Astrocyte (in vitro differentiated cells and primary cell): ENCODE data around the gene ARL6IP5. TPM values are rescaled to one million over a fixed set of nuclear protein-coding genes. Genes with fewer than 3 reads are reported as not detected.
A peak's percentile ranks its signal among the peaks of the same experiment; 100 is the strongest.

Source experiments
- DNase-seq: peaks from one replicate; pipeline ENCODE4 v3.0.0-alpha.2; 2010; ENCODE audit warnings: low read depth
- FAIRE-seq: peaks from 2 replicates; lab custom pipeline; 2011; peaks lifted over from hg19 to GRCh38; lab: Jason Lieb, UNC
- H2AFZ ChIP-seq: 2 replicates; pipeline ENCODE4 v1.6.0; 2012; ENCODE audit warnings: low read depth, low read length, inconsistent platforms
- H3K27ac ChIP-seq: 2 replicates; pipeline ENCODE4 v1.5.1; 2011; ENCODE audit warnings: low read depth, low read length, inconsistent platforms
- H3K27me3 ChIP-seq: 2 replicates; pipeline ENCODE4 v1.6.0; 2011; ENCODE audit warnings: low read length, inconsistent platforms; ENCODE audit not compliant: insufficient read depth
- H3K36me3 ChIP-seq: 2 replicates; pipeline ENCODE4 v1.5.1; 2011; ENCODE audit warnings: low read length, inconsistent platforms; ENCODE audit not compliant: insufficient read depth
- H3K4me1 ChIP-seq: 2 replicates; pipeline ENCODE4 v1.5.1; 2011; ENCODE audit warnings: low read length, inconsistent platforms; ENCODE audit not compliant: insufficient read depth
- H3K4me2 ChIP-seq: 2 replicates; pipeline ENCODE4 v1.6.0; 2012; ENCODE audit warnings: low read length, inconsistent platforms
- H3K4me3 ChIP-seq: 2 replicates; pipeline ENCODE4 v1.5.1; 2011; ENCODE audit warnings: low read depth, mild to moderate bottlenecking, low read length, inconsistent platforms; ENCODE audit not compliant: insufficient read depth
- H3K79me2 ChIP-seq: 2 replicates; pipeline ENCODE4 v1.6.0; 2012; ENCODE audit warnings: mild to moderate bottlenecking, low read length, inconsistent platforms; ENCODE audit not compliant: insufficient read depth
- H3K9ac ChIP-seq: 2 replicates; pipeline ENCODE4 v1.6.0; 2012; ENCODE audit warnings: mild to moderate bottlenecking, low read length, inconsistent platforms
- H3K9me3 ChIP-seq: 2 replicates; pipeline ENCODE4 v1.5.1; 2012; ENCODE audit warnings: low read depth, mild to moderate bottlenecking, low read length, inconsistent platforms; ENCODE audit not compliant: insufficient read depth
- H4K20me1 ChIP-seq: 2 replicates; pipeline ENCODE4 v1.6.0; 2012; ENCODE audit warnings: low read length, inconsistent platforms; ENCODE audit not compliant: insufficient read depth
- H3K27ac Mint-ChIP-seq: one replicate; pipeline ENCODE4 v1.8.0; 2021; ENCODE audit warnings: mild to moderate bottlenecking, mixed read lengths; ENCODE audit not compliant: unreplicated experiment
- H3K27me3 Mint-ChIP-seq: one replicate; pipeline ENCODE4 v1.8.0; 2021; ENCODE audit warnings: low read depth, mixed read lengths; ENCODE audit not compliant: unreplicated experiment
- H3K36me3 Mint-ChIP-seq: one replicate; pipeline ENCODE4 v1.8.0; 2021; ENCODE audit warnings: low read depth, mixed read lengths; ENCODE audit not compliant: unreplicated experiment
- H3K4me1 Mint-ChIP-seq: one replicate; pipeline ENCODE4 v1.8.0; 2021; ENCODE audit warnings: low read depth, mixed read lengths; ENCODE audit not compliant: unreplicated experiment
- H3K4me3 Mint-ChIP-seq: one replicate; pipeline ENCODE4 v1.8.0; 2021; ENCODE audit warnings: mild to moderate bottlenecking, moderate library complexity, mixed read lengths; ENCODE audit not compliant: unreplicated experiment
- H3K9me3 Mint-ChIP-seq: one replicate; pipeline ENCODE4 v1.8.0; 2021; ENCODE audit warnings: mild to moderate bottlenecking, mixed read lengths; ENCODE audit not compliant: unreplicated experiment
- EZH2 ChIP-seq: IDR thresholded peaks from 2 replicates; pipeline ENCODE4 v1.6.1; 2012; ENCODE audit warnings: mild to moderate bottlenecking, low read length, inconsistent platforms; ENCODE audit not compliant: insufficient read depth
- total RNA-seq: library from RNA; stranded (reverse); gene quantifications from 2 replicates; pipeline ENCODE4 v1.2.1, GENCODE V29; 2021
- TF ChIP-seq, protein P1 (sequence below): IDR thresholded peaks from 2 replicates; pipeline ENCODE4 v1.5.1; 2011; ENCODE audit warnings: low read depth, mild to moderate bottlenecking, inconsistent platforms, low read length, moderate library complexity; ENCODE audit not compliant: insufficient read depth

Gene ARL6IP5
- total RNA-seq, 1 donor from 2014 or later: 160 TPM

DNA sequence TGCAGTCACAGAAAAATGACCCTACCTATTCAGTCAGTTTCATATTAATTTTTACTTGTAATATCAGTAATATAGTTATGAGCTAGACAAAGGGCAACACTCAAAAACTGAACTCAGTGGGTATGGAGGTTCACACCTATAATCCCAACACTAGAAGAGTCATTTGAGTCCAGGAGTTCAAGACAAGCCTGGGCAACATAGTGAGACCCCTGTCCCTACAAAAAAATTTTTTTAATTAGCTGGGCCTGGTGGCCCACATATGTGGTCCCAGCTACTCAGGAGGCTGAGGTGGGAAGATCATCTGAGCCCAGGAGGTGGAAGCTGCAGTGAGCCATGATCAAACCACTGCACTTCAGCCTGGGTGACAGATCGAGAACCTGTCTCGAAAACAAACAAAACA, 35.7 kb upstream of the ARL6IP5 start:
- no peak overlapping the region for H3K27ac ChIP-seq

DNA sequence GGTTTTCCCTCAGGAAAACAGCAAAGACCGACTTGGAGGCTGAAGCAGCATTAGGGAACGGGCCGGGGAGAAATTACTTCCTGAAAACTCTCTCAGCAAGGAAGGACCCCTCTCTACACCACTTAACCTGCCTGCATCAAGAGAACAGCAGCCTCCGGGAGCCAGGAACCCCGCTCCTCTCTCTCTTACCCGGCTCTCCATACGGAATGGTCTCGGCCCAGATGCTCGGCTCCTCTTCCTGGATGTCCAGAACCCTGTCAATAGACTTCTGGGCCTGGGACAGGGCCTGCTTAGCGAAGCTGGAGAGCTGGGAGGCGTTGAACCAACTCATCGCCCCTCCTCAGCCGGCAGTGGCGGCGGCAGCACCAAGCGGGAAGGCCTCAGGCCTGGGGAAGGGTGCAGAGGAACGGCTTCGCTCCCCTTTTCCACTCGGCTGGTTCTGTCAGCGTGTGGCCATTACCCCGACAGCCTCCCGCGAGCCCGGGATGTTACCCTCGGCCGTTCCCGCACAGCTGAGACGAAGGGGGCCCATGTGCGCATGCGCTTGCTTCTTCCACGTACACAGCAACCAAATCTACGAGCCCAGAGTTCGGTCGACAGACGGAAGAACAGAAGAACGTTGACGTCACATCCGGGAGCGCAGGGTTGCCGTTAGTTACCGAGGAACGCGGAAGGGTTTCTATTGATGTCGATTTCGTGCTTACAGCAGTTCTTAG, 32.8 kb upstream of the ARL6IP5 start, which contains the start of gene TMF1:
TSS of gene TMF1 (minus strand) at position 578 of the 716 bp plus-strand sequence. CDS start at position 331, 247 bp downstream.
- Histone ChIP-seq H3K27ac (peak within 1 kb of the TSS; percentile 99), H3K4me1 (peaks cover 11% of the 10 kb centered on the region), H3K9ac (peak within 1 kb of the TSS; percentile 100), H4K20me1 (peaks cover 42% of the 10 kb centered on the region), H3K4me3 (peak within 1 kb of the TSS; percentile 100), H3K36me3 (peaks cover 29% of the 10 kb centered on the region), H3K4me2 (peak within 1 kb of the TSS; percentile 99), H3K79me2 (peaks cover 53% of the 10 kb centered on the region), H3K27me3 (no peaks in the 10 kb centered on the region), H3K9me3 (no peaks in the 10 kb centered on the region), H2AFZ (peak within 1 kb of the TSS; percentile 88)
- peak; percentile 98 for DNase-seq
- H3K9me3 Mint-ChIP-seq: no peaks in the 10 kb centered on the region
- no peaks in the 10 kb centered on the region for H3K27me3 Mint-ChIP-seq
- peaks cover 10% of the 10 kb centered on the region for H3K4me1 Mint-ChIP-seq
- peak within 1 kb of the TSS; percentile 91 for H3K4me3 Mint-ChIP-seq
- FAIRE-seq: peak; percentile 98
- H3K36me3 Mint-ChIP-seq: peaks cover 6% of the 10 kb centered on the region
- peak within 1 kb of the TSS; percentile 98 for H3K27ac Mint-ChIP-seq
- TF ChIP-seq, protein P1, sequence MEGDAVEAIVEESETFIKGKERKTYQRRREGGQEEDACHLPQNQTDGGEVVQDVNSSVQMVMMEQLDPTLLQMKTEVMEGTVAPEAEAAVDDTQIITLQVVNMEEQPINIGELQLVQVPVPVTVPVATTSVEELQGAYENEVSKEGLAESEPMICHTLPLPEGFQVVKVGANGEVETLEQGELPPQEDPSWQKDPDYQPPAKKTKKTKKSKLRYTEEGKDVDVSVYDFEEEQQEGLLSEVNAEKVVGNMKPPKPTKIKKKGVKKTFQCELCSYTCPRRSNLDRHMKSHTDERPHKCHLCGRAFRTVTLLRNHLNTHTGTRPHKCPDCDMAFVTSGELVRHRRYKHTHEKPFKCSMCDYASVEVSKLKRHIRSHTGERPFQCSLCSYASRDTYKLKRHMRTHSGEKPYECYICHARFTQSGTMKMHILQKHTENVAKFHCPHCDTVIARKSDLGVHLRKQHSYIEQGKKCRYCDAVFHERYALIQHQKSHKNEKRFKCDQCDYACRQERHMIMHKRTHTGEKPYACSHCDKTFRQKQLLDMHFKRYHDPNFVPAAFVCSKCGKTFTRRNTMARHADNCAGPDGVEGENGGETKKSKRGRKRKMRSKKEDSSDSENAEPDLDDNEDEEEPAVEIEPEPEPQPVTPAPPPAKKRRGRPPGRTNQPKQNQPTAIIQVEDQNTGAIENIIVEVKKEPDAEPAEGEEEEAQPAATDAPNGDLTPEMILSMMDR: no peak

More for the DNA sequence above, 35.7 kb upstream of the ARL6IP5 start:
- Histone ChIP-seq H3K36me3 (peaks cover 28% of the 10 kb centered on the region), H3K79me2 (peaks cover 71% of the 10 kb centered on the region), H3K4me2 (peak overlapping the region; percentile 99), H4K20me1 (peaks cover 55% of the 10 kb centered on the region), H3K4me3 (no peak overlapping the region), H2AFZ (no peak overlapping the region), H3K9me3 (no peaks in the 10 kb centered on the region), H3K9ac (no peak overlapping the region), H3K4me1 (peaks cover 11% of the 10 kb centered on the region), H3K27me3 (no peaks in the 10 kb centered on the region)
- Mint-ChIP-seq H3K4me1 (peaks cover 11% of the 10 kb centered on the region), H3K27ac (no peak overlapping the region), H3K9me3 (no peaks in the 10 kb centered on the region), H3K36me3 (peaks cover 6% of the 10 kb centered on the region), H3K27me3 (no peaks in the 10 kb centered on the region), H3K4me3 (peak overlapping the region; percentile 91)
- TF ChIP-seq, protein P1: no peak
- no peak for TF ChIP-seq EZH2
- DNase-seq: no peak
- FAIRE-seq: no peak

DNA sequence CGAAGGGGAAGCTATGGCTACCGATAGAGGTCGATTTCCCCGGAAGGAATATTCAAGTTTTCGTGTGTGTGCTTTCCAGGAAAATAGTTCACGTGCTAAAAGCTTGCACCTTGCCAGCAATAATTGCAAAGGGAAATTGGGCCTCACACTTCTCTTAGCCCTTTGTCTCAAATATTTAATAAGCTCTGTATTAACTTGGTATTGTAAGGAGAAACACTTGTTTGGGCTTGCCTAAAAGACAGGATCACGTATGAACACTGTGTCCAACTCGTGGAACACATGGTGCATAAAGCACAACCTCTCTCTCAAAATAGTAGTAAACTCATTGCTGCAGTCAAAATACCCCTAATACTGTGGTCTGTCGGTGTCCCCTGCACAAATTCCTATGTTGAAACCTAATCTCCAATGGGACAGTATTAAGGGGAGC, 32.3 kb upstream of the ARL6IP5 start:
- Histone ChIP-seq H3K4me2 (peak overlapping the region; percentile 99), H3K4me3 (peak overlapping the region; percentile 100), H3K9ac (peak overlapping the region; percentile 100), H3K9me3 (no peaks in the 10 kb centered on the region), H2AFZ (peak overlapping the region; percentile 88), H4K20me1 (peaks cover 38% of the 10 kb centered on the region), H3K36me3 (peaks cover 28% of the 10 kb centered on the region), H3K79me2 (peaks cover 47% of the 10 kb centered on the region), H3K27ac (peak overlapping the region; percentile 99), H3K4me1 (peaks cover 11% of the 10 kb centered on the region), H3K27me3 (no peaks in the 10 kb centered on the region)
- Mint-ChIP-seq H3K9me3 (no peaks in the 10 kb centered on the region), H3K36me3 (peaks cover 2% of the 10 kb centered on the region), H3K27ac (peak overlapping the region; percentile 98), H3K4me1 (peaks cover 6% of the 10 kb centered on the region), H3K27me3 (no peaks in the 10 kb centered on the region), H3K4me3 (peak overlapping the region; percentile 91)
- no peak for DNase-seq
- no peak for FAIRE-seq
- TF ChIP-seq EZH2: no peak
- TF ChIP-seq, protein P1: no peak
